ENCODE measurements around the gene NRXN3.
"Not testable (repeated sequence)": the region's sequence is repeated elsewhere in the genome, so short reads cannot be mapped to it uniquely, and the experiment has no call there.

Gene NRXN3

DNA sequence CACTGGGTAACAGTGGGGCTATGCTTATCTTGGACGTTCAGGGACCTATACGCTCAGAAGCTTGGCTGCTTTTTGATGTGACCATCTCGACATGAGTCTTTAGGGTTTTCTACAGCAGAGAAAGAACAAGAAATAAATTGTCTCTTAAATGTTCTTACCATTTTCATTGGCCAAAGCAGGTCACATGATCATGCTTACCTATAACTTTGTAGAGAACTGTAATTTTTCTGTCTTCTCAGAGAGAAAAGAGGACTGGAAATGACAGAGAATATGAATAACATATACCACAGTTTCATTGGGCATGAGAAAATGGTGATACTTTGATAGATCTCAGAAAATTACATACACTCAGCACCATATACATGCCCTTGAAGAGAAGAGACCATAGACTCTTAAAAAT lies 390.9 kb downstream of the NRXN3 start:
- TF ChIP-seq, protein P1, sequence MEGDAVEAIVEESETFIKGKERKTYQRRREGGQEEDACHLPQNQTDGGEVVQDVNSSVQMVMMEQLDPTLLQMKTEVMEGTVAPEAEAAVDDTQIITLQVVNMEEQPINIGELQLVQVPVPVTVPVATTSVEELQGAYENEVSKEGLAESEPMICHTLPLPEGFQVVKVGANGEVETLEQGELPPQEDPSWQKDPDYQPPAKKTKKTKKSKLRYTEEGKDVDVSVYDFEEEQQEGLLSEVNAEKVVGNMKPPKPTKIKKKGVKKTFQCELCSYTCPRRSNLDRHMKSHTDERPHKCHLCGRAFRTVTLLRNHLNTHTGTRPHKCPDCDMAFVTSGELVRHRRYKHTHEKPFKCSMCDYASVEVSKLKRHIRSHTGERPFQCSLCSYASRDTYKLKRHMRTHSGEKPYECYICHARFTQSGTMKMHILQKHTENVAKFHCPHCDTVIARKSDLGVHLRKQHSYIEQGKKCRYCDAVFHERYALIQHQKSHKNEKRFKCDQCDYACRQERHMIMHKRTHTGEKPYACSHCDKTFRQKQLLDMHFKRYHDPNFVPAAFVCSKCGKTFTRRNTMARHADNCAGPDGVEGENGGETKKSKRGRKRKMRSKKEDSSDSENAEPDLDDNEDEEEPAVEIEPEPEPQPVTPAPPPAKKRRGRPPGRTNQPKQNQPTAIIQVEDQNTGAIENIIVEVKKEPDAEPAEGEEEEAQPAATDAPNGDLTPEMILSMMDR (IDR thresholded peaks at IDR 0.05; ENCODE audit: unreplicated experiment in 3 of 3): no peak
- Mint-ChIP-seq H3K36me3 (ENCODE audit: low read depth) (no peaks in the 10 kb centered on the region), H3K27ac (no peak overlapping the region), H3K9me3 (no peaks in the 10 kb centered on the region), H3K4me3 (no peak overlapping the region), H3K4me1 (peaks cover 5% of the 10 kb centered on the region), H3K27me3 (ENCODE audit: low read depth) (peaks cover 12% of the 10 kb centered on the region)

DNA sequence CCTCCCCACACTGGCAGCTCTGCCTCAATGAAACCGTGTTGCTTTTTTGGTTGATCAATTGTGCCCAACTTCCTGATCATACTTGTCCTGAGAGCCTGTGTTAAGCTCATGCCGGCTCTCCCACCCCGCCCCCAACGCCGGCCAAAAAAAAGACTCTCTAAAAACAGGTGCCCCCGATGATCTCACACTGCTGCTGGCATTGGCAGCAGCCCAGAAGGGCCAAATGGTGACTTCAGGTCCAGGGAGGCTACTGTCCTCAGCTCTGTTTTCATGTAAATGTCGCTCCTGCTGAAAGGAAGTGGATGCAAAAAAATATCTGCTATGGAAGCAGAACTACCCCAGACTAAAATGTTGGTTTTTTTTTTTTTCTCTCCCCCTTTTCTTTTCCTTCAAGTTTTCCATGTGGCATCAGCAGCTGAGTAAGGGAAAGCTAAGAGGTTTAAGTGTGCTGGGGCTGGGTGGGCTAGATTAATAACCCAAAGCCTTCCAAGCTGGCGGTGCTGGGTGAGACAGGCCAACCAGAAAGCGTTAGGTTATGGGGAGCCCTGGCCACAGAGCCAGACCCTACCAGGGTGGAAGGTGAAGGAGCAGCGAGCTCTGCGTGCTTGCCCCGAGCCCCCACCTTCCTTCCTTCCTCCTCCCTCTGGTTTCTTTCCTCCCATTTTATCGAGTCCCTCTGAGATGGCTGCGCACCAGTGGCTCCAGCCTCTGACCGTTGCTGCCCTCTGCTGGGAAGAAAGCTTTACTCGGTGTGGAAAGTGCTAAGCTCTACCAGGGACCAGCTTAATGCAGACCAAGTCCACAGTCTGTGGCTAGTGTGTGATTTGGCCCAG lies 396.1 kb downstream of the NRXN3 start:
- H3K9me3 Mint-ChIP-seq: no peaks in the 10 kb centered on the region
- H3K4me1 Mint-ChIP-seq: peaks cover 13% of the 10 kb centered on the region
- no peaks in the 10 kb centered on the region for H3K36me3 Mint-ChIP-seq (ENCODE audit: low read depth)
- TF ChIP-seq, protein P1 (IDR thresholded peaks at IDR 0.05; ENCODE audit: unreplicated experiment in 3 of 3): peak; percentile 67 to 84 (median 75)
- H3K27me3 Mint-ChIP-seq (ENCODE audit: low read depth): peaks cover 21% of the 10 kb centered on the region
- peak overlapping the region; percentile 42 to 69 (median 65) for H3K4me3 Mint-ChIP-seq
- no peak overlapping the region for H3K27ac Mint-ChIP-seq

DNA sequence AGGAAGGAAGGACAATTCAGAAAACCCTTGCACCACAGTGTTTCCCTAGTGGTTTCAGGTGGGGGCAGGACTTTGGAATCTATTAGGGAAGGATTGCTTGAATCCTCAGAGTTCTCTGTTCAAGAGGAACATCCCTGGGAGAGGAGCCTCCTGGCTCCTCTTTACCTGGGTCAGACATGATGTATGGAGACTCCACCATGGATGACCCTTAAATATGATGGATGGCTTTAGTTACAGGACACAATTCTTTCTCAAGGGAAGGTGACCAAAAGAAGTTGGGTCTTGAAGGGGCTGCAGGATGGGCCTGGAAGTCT lies 396.6 kb downstream of the NRXN3 start:
- TF ChIP-seq, protein P1 (IDR thresholded peaks at IDR 0.05; ENCODE audit: unreplicated experiment in 3 of 3): peak in 1 of 3 experiments; percentile 9
- H3K4me3 Mint-ChIP-seq: no peak overlapping the region
- peaks cover 21% of the 10 kb centered on the region for H3K27me3 Mint-ChIP-seq (ENCODE audit: low read depth)
- no peaks in the 10 kb centered on the region for H3K9me3 Mint-ChIP-seq
- H3K4me1 Mint-ChIP-seq: peaks cover 13% of the 10 kb centered on the region
- H3K27ac Mint-ChIP-seq: no peak overlapping the region
- H3K36me3 Mint-ChIP-seq (ENCODE audit: low read depth): no peaks in the 10 kb centered on the region

GRCh38 chr14:78567343-78567742 lies 397.2 kb downstream of the NRXN3 start:
- TF ChIP-seq, protein P1 (IDR thresholded peaks at IDR 0.05; ENCODE audit: unreplicated experiment in 3 of 3): no peak
- Mint-ChIP-seq H3K4me1 (peaks cover 13% of the 10 kb centered on the region), H3K9me3 (no peaks in the 10 kb centered on the region), H3K27me3 (ENCODE audit: low read depth) (peaks cover 21% of the 10 kb centered on the region), H3K4me3 (no peak overlapping the region), H3K27ac (no peak overlapping the region), H3K36me3 (ENCODE audit: low read depth) (no peaks in the 10 kb centered on the region)

DNA sequence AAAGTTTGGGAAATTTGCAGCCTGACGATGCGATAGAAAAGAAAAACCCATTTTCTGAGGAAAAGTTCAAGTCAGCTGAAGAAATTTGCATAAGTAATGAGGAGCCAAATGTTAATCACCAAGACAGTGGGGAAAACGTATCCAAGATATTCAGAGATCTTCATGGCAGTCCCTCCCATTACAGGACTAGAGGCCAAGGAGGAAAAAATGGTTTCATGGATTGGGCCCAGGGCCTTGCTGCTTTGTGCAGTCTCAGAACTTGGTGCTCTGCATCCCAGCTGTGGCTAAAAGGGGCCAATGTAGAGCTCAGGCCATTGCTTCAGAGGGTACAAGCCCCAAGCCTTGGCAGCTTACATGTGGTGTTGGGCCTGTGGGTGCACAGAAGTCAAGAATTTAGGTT lies 403.6 kb downstream of the NRXN3 start:
- H3K27me3 Mint-ChIP-seq (ENCODE audit: low read depth); H3K4me3 Mint-ChIP-seq; H3K27ac Mint-ChIP-seq; H3K36me3 Mint-ChIP-seq (ENCODE audit: low read depth); H3K4me1 Mint-ChIP-seq: not testable (repeated sequence)
- peaks cover 14% of the 10 kb centered on the region for H3K9me3 Mint-ChIP-seq

GRCh38 chr14:78576437-78577166 lies 406.4 kb downstream of the NRXN3 start:
- H3K4me1 Mint-ChIP-seq: no peaks in the 10 kb centered on the region
- peaks cover 14% of the 10 kb centered on the region for H3K9me3 Mint-ChIP-seq
- peaks cover 5% of the 10 kb centered on the region for H3K27me3 Mint-ChIP-seq (ENCODE audit: low read depth)
- H3K27ac Mint-ChIP-seq: no peak overlapping the region
- no peaks in the 10 kb centered on the region for H3K36me3 Mint-ChIP-seq (ENCODE audit: low read depth)
- TF ChIP-seq, protein P1 (IDR thresholded peaks at IDR 0.05; ENCODE audit: unreplicated experiment in 3 of 3): no peak
- H3K4me3 Mint-ChIP-seq: no peak overlapping the region
